PC-9 (cell line): ENCODE results near the gene COX5A. TPM values are rescaled to one million over a fixed set of nuclear protein-coding genes. Genes with fewer than 3 reads are reported as not detected.

Source experiments
- BruUV-seq: library from RNA; stranded (reverse); fragments of 400-500 nt; replicated peaks from 2 replicates; lab custom pipeline; 2021; lab: Mats Ljungman, UMichigan
- CTCF ChIA-PET: fragments of 300-600 bp; sonication (Branson Sonifier 250); formaldehyde crosslinking; loops from one replicate; lab custom pipeline; 2022; ENCODE audit warnings: antibody characterized with exemption; lab: Charles Lee
- POLR2A ChIA-PET: fragments of 300-600 bp; sonication (Branson Sonifier 250); formaldehyde crosslinking; loops from one replicate; lab custom pipeline; 2022; ENCODE audit warnings: antibody characterized with exemption; ENCODE audit not compliant: unreplicated experiment; lab: Charles Lee
- DNase-seq, 2 experiments: peaks; one replicate each; pipeline versions ENCODE4 v3.0.0 to v3.0.0-alpha.2; 2015 to 2022; ENCODE audit warnings: mixed read lengths in 1 of 2
- H2AFZ ChIP-seq: fragments of 200-600 bp; sonication (generic); 2 replicates; pipeline ENCODE4 v1.8.1; 2017; ENCODE audit warnings: antibody characterized with exemption
- H3F3A ChIP-seq: fragments of 200-600 bp; sonication (generic); 2 replicates; pipeline ENCODE4 v1.8.1; 2017; ENCODE audit warnings: antibody characterized with exemption, mild to moderate bottlenecking, low read depth; ENCODE audit not compliant: insufficient read depth
- H3K27ac ChIP-seq: fragments of 200-600 bp; sonication (generic); 2 replicates; pipeline ENCODE4 v1.6.1; 2016; ENCODE audit warnings: mixed run types
- H3K27me3 ChIP-seq: fragments of 200-600 bp; sonication (generic); 2 replicates; pipeline ENCODE4 v1.6.1; 2016; ENCODE audit warnings: low read depth, mixed run types; ENCODE audit not compliant: insufficient read depth
- H3K36me3 ChIP-seq: fragments of 200-600 bp; sonication (generic); 2 replicates; pipeline ENCODE4 v1.6.1; 2016; ENCODE audit warnings: low read depth, mixed run types
- H3K4me1 ChIP-seq: fragments of 200-600 bp; sonication (generic); replicated peaks from 2 replicates; pipeline ENCODE4 v1.6.1; 2016; ENCODE audit warnings: mixed run types; ENCODE audit not compliant: insufficient read depth
- H3K4me2 ChIP-seq: fragments of 200-600 bp; sonication (generic); 2 replicates; pipeline ENCODE4 v1.6.1; 2017; ENCODE audit warnings: mixed run types
- H3K4me3 ChIP-seq: fragments of 200-600 bp; sonication (generic); 2 replicates; pipeline ENCODE4 v1.6.1; 2016; ENCODE audit warnings: mixed run types
- H3K79me2 ChIP-seq: fragments of 200-600 bp; sonication (generic); 2 replicates; pipeline ENCODE4 v1.6.1; 2017; ENCODE audit warnings: low read depth, mixed run types
- H3K9me2 ChIP-seq: fragments of 200-600 bp; sonication (generic); 2 replicates; pipeline ENCODE4 v1.8.1; 2017; ENCODE audit warnings: mild to moderate bottlenecking; ENCODE audit not compliant: insufficient read depth
- H3K9me3 ChIP-seq: fragments of 200-600 bp; sonication (generic); 2 replicates; pipeline ENCODE4 v1.8.1; 2016; ENCODE audit warnings: low read depth; ENCODE audit not compliant: insufficient read depth
- H4K20me1 ChIP-seq: fragments of 200-600 bp; sonication (generic); 2 replicates; pipeline ENCODE4 v1.8.1; 2017; ENCODE audit not compliant: insufficient read depth
- EZH2 ChIP-seq: fragments of 200-600 bp; sonication (generic); IDR thresholded peaks from 2 replicates; pipeline ENCODE4 v1.8.0; 2017; ENCODE audit warnings: antibody characterized with exemption, low read depth
- intact Hi-C: fragments of 100-400 bp; cut with micrococcal nuclease; formaldehyde crosslinking; loops from one replicate; pipeline ENCODE4 v1.10.0; 2022; ENCODE audit not compliant: unreplicated experiment
- total RNA-seq: library from RNA; stranded (reverse); gene quantifications from 2 replicates; pipeline ENCODE4 v1.2.3, GENCODE V29; 2021
- TF ChIP-seq, protein P1 (sequence below): fragments of 200-600 bp; sonication (generic); conservative IDR thresholded peaks from 2 replicates; pipeline ENCODE4 v1.6.1; 2017; ENCODE audit warnings: mixed run types, antibody characterized with exemption, mild to moderate bottlenecking, moderate library complexity

The COX5A gene
- total RNA-seq, 1 experiment from 2014 or later = 247 TPM

GRCh38 chr15:74960286-74960685 lies 22.4 kb upstream of the COX5A start:
- H3F3A ChIP-seq = peaks cover 14% of the 10 kb centered on the region; the same call in 1 of the 2 replicates
- H4K20me1 ChIP-seq = peaks cover 2% of the 10 kb centered on the region; the same call in 1 of the 2 replicates
- H3K9me3 ChIP-seq = no peaks in the 10 kb centered on the region
- no peaks in the 10 kb centered on the region for H3K9me2 ChIP-seq
- H3K36me3 ChIP-seq = no peaks in the 10 kb centered on the region
- CTCF ChIA-PET = no interaction called here
- H3K4me3 ChIP-seq = no peak overlapping the region
- no peak overlapping the region for H3K27ac ChIP-seq
- H3K27me3 ChIP-seq = no peaks in the 10 kb centered on the region
- no peak overlapping the region for H2AFZ ChIP-seq
- H3K79me2 ChIP-seq = peaks cover 10% of the 10 kb centered on the region
- no peak overlapping the region for H3K4me2 ChIP-seq
- DNase-seq = no peak
- BruUV-seq = no TSS peak
- POLR2A ChIA-PET = interaction anchor here (0.5 kb wide), 1 partner anchor 188 kb away, joined by 3 read pairs; no protein-coding TSS in a partner anchor
- TF ChIP-seq EZH2 = no peak
- TF ChIP-seq, protein P1, sequence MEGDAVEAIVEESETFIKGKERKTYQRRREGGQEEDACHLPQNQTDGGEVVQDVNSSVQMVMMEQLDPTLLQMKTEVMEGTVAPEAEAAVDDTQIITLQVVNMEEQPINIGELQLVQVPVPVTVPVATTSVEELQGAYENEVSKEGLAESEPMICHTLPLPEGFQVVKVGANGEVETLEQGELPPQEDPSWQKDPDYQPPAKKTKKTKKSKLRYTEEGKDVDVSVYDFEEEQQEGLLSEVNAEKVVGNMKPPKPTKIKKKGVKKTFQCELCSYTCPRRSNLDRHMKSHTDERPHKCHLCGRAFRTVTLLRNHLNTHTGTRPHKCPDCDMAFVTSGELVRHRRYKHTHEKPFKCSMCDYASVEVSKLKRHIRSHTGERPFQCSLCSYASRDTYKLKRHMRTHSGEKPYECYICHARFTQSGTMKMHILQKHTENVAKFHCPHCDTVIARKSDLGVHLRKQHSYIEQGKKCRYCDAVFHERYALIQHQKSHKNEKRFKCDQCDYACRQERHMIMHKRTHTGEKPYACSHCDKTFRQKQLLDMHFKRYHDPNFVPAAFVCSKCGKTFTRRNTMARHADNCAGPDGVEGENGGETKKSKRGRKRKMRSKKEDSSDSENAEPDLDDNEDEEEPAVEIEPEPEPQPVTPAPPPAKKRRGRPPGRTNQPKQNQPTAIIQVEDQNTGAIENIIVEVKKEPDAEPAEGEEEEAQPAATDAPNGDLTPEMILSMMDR = no peak
- intact Hi-C loops = no loop called here
- peaks cover 16% of the 10 kb centered on the region for H3K4me1 ChIP-seq

DNA sequence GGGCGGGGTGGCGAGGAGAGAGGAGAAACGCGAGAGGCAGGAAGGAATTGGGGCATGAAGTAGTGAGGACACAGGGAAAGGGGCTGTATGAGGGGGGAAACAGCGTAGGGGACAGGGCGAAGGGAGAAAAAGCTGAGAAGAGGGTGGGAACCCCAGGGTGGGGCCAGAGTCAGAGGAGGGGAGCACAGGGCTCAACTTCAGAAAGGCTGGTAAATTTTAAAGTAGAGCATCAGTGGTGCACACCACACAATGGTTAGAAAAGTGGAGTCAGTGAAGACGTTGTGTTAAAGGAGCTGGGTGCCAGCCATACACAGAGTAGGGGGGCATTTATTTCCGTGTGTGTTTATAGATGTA lies 21.7 kb upstream of the COX5A start:
- Histone ChIP-seq H3F3A (peaks cover 10% of the 10 kb centered on the region; the same call in 1 of the 2 replicates), H3K9me3 (no peaks in the 10 kb centered on the region), H3K27me3 (no peaks in the 10 kb centered on the region), H3K4me2 (no peak overlapping the region), H3K9me2 (no peaks in the 10 kb centered on the region), H3K79me2 (peaks cover 18% of the 10 kb centered on the region), H4K20me1 (peaks cover 8% of the 10 kb centered on the region), H3K4me1 (peaks cover 15% of the 10 kb centered on the region), H3K27ac (no peak overlapping the region), H2AFZ (no peak overlapping the region), H3K36me3 (no peaks in the 10 kb centered on the region), H3K4me3 (no peak overlapping the region)
- no peak for DNase-seq
- ChIA-PET POLR2A (interaction anchor here (0.5 kb wide), 1 partner anchor 189 kb away, joined by 3 read pairs; no protein-coding TSS in a partner anchor), CTCF (no interaction called here)
- BruUV-seq = no TSS peak
- intact Hi-C loops = loop anchor here (5.0 to 10.0 kb wide), 2 partner anchors 63 to 585 kb away; partner anchors contain the start of gene PPCDC
- TF ChIP-seq, protein P1 = no peak
- no peak for TF ChIP-seq EZH2

DNA sequence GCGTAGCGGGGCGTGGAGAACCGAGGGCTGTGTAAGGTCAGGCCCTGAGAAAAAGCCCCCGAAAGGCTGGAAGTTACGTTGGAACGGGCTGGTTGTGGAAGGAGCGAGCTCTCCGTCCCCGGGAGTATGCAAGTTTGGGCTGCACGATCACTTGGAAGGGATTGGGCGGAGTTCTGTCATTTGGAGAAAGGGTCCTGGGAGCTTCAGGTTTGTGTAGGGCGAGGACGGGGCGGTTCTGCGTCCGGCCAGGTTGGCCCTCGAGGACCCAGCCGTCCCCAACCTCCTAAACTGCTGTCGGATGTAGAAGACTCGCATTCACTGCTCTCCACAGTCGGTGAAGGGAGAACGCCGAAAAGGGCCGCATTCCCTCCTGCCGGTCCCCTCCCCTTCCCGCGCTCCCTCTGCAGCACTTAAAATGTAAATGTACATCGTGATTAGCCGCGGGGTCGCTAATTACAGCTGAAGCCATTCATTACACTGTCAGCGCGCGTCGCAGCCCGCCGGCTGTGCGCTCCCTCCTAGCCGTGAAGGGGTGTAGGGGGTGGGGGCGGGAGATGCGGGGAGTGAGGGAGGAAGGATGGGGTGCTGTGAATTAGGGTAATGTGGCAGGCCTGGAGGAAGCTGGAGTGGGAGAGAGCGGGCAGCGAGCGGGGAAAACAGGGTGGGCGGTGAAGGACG lies 21.2 kb upstream of the COX5A start:
- POLR2A ChIA-PET = interaction anchor here (0.7 kb wide), 1 partner anchor 86 kb away, joined by 3 read pairs; no protein-coding TSS in a partner anchor
- Histone ChIP-seq H3K9me2 (no peaks in the 10 kb centered on the region), H3K4me1 (peaks cover 17% of the 10 kb centered on the region), H3K9me3 (no peaks in the 10 kb centered on the region), H4K20me1 (peaks cover 14% of the 10 kb centered on the region), H2AFZ (no peak overlapping the region), H3K36me3 (no peaks in the 10 kb centered on the region), H3K27me3 (no peaks in the 10 kb centered on the region), H3F3A (peaks cover 14% of the 10 kb centered on the region; the same call in 1 of the 2 replicates), H3K79me2 (peaks cover 23% of the 10 kb centered on the region), H3K27ac (no peak overlapping the region), H3K4me2 (no peak overlapping the region), H3K4me3 (no peak overlapping the region)
- DNase-seq = no peak
- CTCF ChIA-PET = no interaction called here
- BruUV-seq = no TSS peak
- intact Hi-C loops = loop anchor here (5.0 to 10.0 kb wide), 2 partner anchors 63 to 584 kb away; partner anchors contain the start of gene PPCDC
- no peak for TF ChIP-seq EZH2
- TF ChIP-seq, protein P1 = no peak
